Muscle layer of duodenum (tissue), 2 donors: Measurements from ENCODE around the gene VWA3B.

Experiments
- H3K27ac ChIP-seq: one replicate; pipeline ENCODE4 v1.7.0; 2013; ENCODE audit warnings: mild to moderate bottlenecking, low read length
- H3K27me3 ChIP-seq: one replicate; pipeline ENCODE4 v1.7.0; 2013; ENCODE audit warnings: low read depth, mild to moderate bottlenecking, control low read depth, low read length
- H3K36me3 ChIP-seq, 2 donors: one replicate each; pipeline ENCODE4 v1.7.0; 2013; ENCODE audit warnings: low read length in 2 of 2, control low read depth in 1 of 2, mild to moderate bottlenecking in 1 of 2; ENCODE audit not compliant: insufficient read depth in 2 of 2, control insufficient read depth in 1 of 2
- H3K4me1 ChIP-seq, 2 donors: one replicate each; pipeline ENCODE4 v1.7.0; 2013; ENCODE audit warnings: low read length in 2 of 2, mild to moderate bottlenecking in 2 of 2, control low read depth in 1 of 2, moderate library complexity in 1 of 2; ENCODE audit not compliant: insufficient read depth in 2 of 2, control insufficient read depth in 1 of 2
- H3K4me3 ChIP-seq, 2 donors: one replicate each; pipeline ENCODE4 v1.7.0; 2013; ENCODE audit warnings: low read length in 2 of 2, low read depth in 1 of 2, mild to moderate bottlenecking in 1 of 2
- H3K9me3 ChIP-seq, 2 donors: one replicate each; pipeline ENCODE4 v1.7.0; 2013; ENCODE audit warnings: low read length in 2 of 2, control low read depth in 1 of 2, mild to moderate bottlenecking in 1 of 2; ENCODE audit not compliant: control insufficient read depth in 1 of 2
- donor health status: healthy.

The VWA3B gene

GRCh38 chr2:98060277-98060676 lies 26.7 kb upstream of the VWA3B start:
- Histone ChIP-seq H3K4me3 (no peak overlapping the region), H3K27ac (no peak overlapping the region), H3K36me3 (no peaks in the 10 kb centered on the region), H3K4me1 (no peaks in the 10 kb centered on the region), H3K27me3 (no peaks in the 10 kb centered on the region), H3K9me3 (peaks cover 0 to 2% of the 10 kb centered on the region in 2 donors)

GRCh38 chr2:98063291-98063854 lies 23.6 kb upstream of the VWA3B start:
- peaks cover 0 to 2% of the 10 kb centered on the region in 2 donors for H3K9me3 ChIP-seq
- H3K27me3 ChIP-seq: no peaks in the 10 kb centered on the region
- no peaks in the 10 kb centered on the region for H3K36me3 ChIP-seq
- no peak overlapping the region for H3K4me3 ChIP-seq
- no peaks in the 10 kb centered on the region for H3K4me1 ChIP-seq
- no peak overlapping the region for H3K27ac ChIP-seq

- H3K27me3 ChIP-seq: no peaks in the 10 kb centered on the region
- H3K4me1 ChIP-seq: no peaks in the 10 kb centered on the region
- H3K4me3 ChIP-seq: no peak overlapping the region
- H3K9me3 ChIP-seq: peaks cover 0 to 2% of the 10 kb centered on the region in 2 donors
- H3K27ac ChIP-seq: no peak overlapping the region
- no peaks in the 10 kb centered on the region for H3K36me3 ChIP-seq
These were observed 21.2 kb upstream of the VWA3B start for GRCh38 chr2:98065808-98066207.

GRCh38 chr2:98067160-98067559 lies 19.8 kb upstream of the VWA3B start:
- Histone ChIP-seq H3K9me3 (peaks cover 0 to 1% of the 10 kb centered on the region in 2 donors), H3K27me3 (no peaks in the 10 kb centered on the region), H3K4me1 (no peaks in the 10 kb centered on the region), H3K27ac (no peak overlapping the region), H3K4me3 (no peak overlapping the region), H3K36me3 (no peaks in the 10 kb centered on the region)

- Histone ChIP-seq H3K36me3 (no peaks in the 10 kb centered on the region), H3K9me3 (no peaks in the 10 kb centered on the region), H3K4me1 (no peaks in the 10 kb centered on the region), H3K27me3 (no peaks in the 10 kb centered on the region), H3K27ac (peak overlapping the region; percentile 19), H3K4me3 (no peak overlapping the region)
These were observed 16.9 kb upstream of the VWA3B start for GRCh38 chr2:98070081-98070480.

GRCh38 chr2:98072442-98072841 lies 14.5 kb upstream of the VWA3B start:
- Histone ChIP-seq H3K4me1 (no peaks in the 10 kb centered on the region), H3K4me3 (no peak overlapping the region), H3K27ac (no peak overlapping the region), H3K9me3 (no peaks in the 10 kb centered on the region), H3K27me3 (no peaks in the 10 kb centered on the region), H3K36me3 (no peaks in the 10 kb centered on the region)

GRCh38 chr2:98078701-98079100 lies 8.3 kb upstream of the VWA3B start:
- no peaks in the 10 kb centered on the region for H3K4me1 ChIP-seq
- no peak overlapping the region for H3K27ac ChIP-seq
- H3K4me3 ChIP-seq: no peak overlapping the region
- H3K36me3 ChIP-seq: no peaks in the 10 kb centered on the region
- no peaks in the 10 kb centered on the region for H3K27me3 ChIP-seq
- peaks cover 0 to 3% of the 10 kb centered on the region in 2 donors for H3K9me3 ChIP-seq

GRCh38 chr2:98084151-98084868 lies 2.7 kb upstream of the VWA3B start:
- Histone ChIP-seq H3K4me1 (peaks cover 0 to 12% of the 10 kb centered on the region in 2 donors), H3K9me3 (no peaks in the 10 kb centered on the region), H3K27me3 (no peaks in the 10 kb centered on the region), H3K36me3 (no peaks in the 10 kb centered on the region), H3K4me3 (no peak overlapping the region), H3K27ac (peak overlapping the region; percentile 50)

- peaks cover 0 to 12% of the 10 kb centered on the region in 2 donors for H3K4me1 ChIP-seq
- no peaks in the 10 kb centered on the region for H3K36me3 ChIP-seq
- H3K4me3 ChIP-seq: no peak overlapping the region
- H3K27me3 ChIP-seq: no peaks in the 10 kb centered on the region
- peak overlapping the region; percentile 50 for H3K27ac ChIP-seq
- H3K9me3 ChIP-seq: no peaks in the 10 kb centered on the region
These were observed 2.1 kb upstream of the VWA3B start for GRCh38 chr2:98084869-98085238.

GRCh38 chr2:98085649-98086048 lies 1.3 kb upstream of the VWA3B start:
- peak overlapping the region; percentile 79 for H3K27ac ChIP-seq
- no peaks in the 10 kb centered on the region for H3K27me3 ChIP-seq
- H3K36me3 ChIP-seq: no peaks in the 10 kb centered on the region
- H3K4me3 ChIP-seq: no peak overlapping the region
- peaks cover 0 to 12% of the 10 kb centered on the region in 2 donors for H3K4me1 ChIP-seq
- H3K9me3 ChIP-seq: no peaks in the 10 kb centered on the region

- no peaks in the 10 kb centered on the region for H3K36me3 ChIP-seq
- no peaks in the 10 kb centered on the region for H3K9me3 ChIP-seq
- no peaks in the 10 kb centered on the region for H3K27me3 ChIP-seq
- H3K4me3 ChIP-seq: peak overlapping the region; percentile 68 to 82
- peak overlapping the region; percentile 47 for H3K27ac ChIP-seq
- peaks cover 0 to 12% of the 10 kb centered on the region in 2 donors for H3K4me1 ChIP-seq
These were observed 567 bp downstream of the VWA3B start for GRCh38 chr2:98087447-98088020.
